NOMO-1 treated with DMSO at 0.1 percent for 48 hours (cell line): ENCODE results near the gene DGKH.
A peak's percentile ranks its signal among the peaks of the same experiment; 100 is the strongest.
"Not testable (repeated sequence)": the region's sequence is repeated elsewhere in the genome, so short reads cannot be mapped to it uniquely, and the experiment has no call there.

ENCODE experiments used
- DNase-seq: peaks from one replicate; lab custom pipeline; 2025; ENCODE audit not compliant: unreplicated experiment; lab: John Stamatoyannopoulos, UW

The DGKH gene

GRCh38 chr13:42068886-42069285, 20.4 kb downstream of the DGKH start:
- DNase-seq, result peak; percentile 52

DNA sequence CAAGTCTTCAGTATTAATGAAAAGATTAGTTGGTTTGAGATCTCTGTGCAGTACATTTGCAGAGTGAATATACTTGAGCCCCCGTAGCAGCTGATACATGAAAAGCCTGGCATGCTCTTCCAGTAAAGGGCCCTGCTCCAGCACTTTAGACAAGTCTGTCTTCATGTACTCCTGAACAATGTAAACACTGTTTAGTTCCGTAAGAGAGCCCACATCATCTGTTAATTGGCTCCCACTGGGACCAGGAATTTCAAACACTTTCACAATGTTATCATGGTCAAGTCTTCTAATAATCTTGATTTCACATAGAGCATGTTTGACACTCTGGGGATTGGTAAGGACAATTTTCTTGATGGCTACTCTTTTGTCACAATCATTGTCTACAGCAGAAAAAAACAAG, 22.2 kb downstream of the DGKH start:
- DNase-seq, result not testable (repeated sequence)

- DNase-seq, result not testable (repeated sequence)
Observed at GRCh38 chr13:42071179-42071578, 22.7 kb downstream of the DGKH start.

- DNase-seq, result no peak
Observed at GRCh38 chr13:42071672-42072419, 23.4 kb downstream of the DGKH start.

DNA sequence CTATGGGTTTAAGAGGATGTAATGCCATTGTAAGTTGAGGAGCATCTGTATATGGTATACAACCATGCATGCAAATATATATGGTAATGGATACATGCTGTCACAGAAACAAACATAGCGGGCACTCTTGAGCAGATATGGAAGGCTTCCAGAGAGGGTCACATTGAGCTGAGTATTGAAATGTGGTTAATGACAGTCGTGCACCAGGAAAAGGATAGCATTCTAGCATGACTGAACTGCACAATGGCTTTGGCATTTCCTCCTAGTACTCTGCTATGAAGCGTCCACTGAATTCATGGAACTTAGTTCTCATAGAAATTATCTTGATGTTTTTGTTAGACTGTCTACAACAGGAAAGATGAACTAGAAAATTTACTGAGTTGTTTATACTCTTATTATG, 25.2 kb downstream of the DGKH start:
- no peak for DNase-seq

- no peak for DNase-seq
Observed at GRCh38 chr13:42075517-42075916, 27.1 kb downstream of the DGKH start.

DNA sequence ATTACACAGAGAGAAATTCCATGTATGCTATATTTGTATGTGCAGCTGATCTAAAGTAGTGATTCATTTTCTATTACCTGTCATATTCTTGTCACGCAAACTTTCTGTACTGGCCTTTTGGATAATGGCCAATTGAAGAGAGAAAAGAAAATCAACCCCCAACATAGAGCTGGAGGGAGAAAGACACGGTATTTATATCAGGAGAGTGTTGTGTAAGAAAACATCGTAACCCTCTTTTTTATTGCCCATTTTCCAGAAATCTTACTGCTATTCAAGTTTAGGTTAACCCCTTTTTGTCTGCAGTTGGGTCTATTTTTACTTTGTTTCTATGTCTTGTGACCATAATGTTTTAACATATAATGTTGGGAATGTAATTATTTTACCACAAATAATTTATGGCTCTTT, 27.9 kb downstream of the DGKH start:
- DNase-seq, result no peak

- DNase-seq, result no peak
Observed at GRCh38 chr13:42078128-42078808, 29.8 kb downstream of the DGKH start.

GRCh38 chr13:42083138-42083770, 34.8 kb downstream of the DGKH start:
- no peak for DNase-seq

- no peak for DNase-seq
Observed at GRCh38 chr13:42084722-42085121, 36.3 kb downstream of the DGKH start.

- no peak for DNase-seq
Observed at GRCh38 chr13:42086582-42086981, 38.1 kb downstream of the DGKH start.

- DNase-seq, result no peak
Observed at GRCh38 chr13:42094516-42095040, 46.1 kb downstream of the DGKH start.

- DNase-seq, result not testable (repeated sequence)
Observed at GRCh38 chr13:42096222-42096621, 47.8 kb downstream of the DGKH start.

- DNase-seq, result no peak
Observed at GRCh38 chr13:42099962-42100675, 51.7 kb downstream of the DGKH start.

DNA sequence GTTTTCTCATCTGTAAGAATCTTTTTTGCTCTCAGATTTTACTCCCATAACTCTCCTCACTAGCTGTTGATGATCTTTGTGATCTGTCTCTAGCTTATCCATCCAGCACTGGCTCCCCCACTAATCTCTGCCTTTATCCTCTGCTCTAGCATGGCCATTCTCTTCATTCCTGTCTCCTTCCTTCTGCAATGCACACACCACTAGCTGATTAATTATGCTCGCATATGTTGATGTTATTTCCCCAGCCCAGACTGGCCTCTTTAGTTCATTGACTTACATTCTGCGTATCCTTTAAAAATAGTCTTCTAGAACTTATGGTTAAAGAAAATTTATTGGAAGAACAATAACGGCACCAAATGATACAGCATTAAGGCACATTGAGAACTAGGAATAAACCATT, 52.5 kb downstream of the DGKH start:
- DNase-seq, result no peak

- DNase-seq, result no peak
Observed at GRCh38 chr13:42101821-42102585, 53.6 kb downstream of the DGKH start.

DNA sequence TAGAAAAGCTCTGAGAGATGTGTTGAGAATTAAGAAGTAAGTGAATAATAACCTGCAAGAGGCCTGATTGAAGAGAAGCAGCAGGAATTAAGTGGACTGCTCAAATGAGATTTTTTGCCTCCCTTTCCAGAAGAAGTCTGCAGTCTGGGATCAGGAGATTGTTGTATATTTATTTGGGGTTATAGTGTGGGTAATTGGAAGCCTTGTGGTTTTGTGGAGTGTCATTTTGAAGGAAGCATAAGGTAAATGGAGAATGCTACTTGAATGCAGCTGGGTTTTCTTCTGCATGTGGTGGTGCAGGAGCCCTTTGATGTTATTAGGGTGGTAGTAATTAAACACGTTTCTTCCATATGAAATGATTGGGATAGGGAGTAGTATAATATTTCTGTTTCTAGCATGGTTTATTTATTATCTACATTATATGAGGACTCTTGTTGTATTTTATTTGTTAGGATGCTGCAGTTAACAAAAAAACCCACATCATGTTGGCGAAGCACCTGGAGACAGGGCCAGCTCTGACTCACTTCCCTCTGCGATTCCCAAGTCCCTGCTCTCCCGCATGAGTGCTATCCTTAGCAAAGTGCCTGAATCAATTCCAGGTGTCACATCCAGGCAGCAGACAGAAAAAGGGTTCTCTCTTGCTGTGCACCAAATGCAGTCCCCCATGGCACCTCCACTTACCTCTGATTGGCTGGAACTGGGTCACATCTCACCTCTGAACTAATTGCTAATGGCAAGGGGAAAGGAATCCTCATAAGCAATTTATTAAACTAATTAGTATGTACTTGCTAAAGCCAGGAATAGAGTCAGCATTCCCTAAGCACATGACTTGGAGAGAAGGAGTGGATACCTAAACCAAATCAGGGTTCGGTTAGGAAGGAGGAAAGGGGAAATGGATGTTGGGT, 54.8 kb downstream of the DGKH start:
- DNase-seq, result no peak

DNA sequence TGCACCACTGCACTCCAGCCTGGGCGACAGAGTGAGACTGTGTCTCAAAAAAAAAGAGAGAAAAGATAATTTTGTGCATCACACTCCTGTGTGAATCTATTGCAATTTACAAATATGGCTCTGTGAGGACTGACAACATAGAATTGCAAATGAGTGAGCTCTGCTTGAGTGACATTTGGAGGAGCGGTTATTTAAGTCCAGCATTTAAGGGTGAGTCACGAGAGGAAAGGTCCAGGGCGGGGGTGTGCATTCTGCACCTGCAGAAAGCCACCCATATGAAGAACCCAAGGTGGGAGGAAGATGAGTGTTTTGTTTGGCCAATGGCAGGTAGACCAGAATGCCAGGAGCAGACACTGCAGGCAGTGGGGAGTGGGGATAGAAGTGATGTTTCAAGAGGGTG, 58.5 kb downstream of the DGKH start:
- DNase-seq, result no peak

DNA sequence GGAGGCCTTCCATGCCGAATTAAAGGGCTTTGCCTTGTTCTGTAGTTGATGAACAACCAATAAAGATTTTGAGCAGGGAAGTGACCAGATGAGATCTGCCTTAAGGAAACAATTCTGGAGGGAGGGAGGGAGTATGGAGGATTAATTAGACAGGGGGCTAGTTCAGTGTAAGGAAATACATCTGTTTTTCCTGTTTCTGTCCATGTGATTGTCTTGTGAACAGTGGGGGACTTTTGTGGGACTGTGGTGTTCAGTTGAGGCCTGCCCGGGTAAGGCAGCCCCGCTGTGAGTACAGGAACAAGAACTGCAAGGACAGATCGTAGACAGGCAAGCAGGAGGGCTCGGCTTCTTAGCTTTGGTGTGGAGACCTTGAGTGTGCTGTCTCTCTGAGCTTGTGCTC, 59.0 kb downstream of the DGKH start:
- no peak for DNase-seq

DNA sequence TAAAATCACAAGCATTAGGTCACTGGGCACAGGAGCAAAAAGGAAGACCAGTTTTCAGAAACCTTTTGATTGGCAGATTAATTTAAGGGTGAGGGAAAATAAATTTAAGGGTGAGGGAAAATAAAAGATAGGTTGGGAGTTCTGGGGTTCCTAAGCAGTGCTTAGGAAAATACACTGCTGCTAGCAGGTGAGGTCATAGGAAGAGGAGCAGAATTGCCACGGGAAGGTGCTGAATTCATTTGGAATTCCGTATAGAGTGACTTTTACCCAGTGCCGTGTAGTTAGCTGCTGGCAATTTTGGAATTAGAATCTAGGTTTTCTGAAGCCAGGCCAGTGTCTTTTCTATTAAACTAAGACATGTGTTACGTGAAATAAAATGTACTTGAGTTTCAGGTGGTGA, 59.8 kb downstream of the DGKH start:
- DNase-seq, result no peak
